ENCODE data around the gene CHRM5. TPM values are rescaled to one million over a fixed set of nuclear protein-coding genes. Genes with fewer than 3 reads are reported as not detected.

The CHRM5 gene
- total and polyA plus RNA-seq, 2 of the 8 experiments (the other 6 are each of a cell fraction or from before 2014, with no cell fraction given), result not detected

DNA sequence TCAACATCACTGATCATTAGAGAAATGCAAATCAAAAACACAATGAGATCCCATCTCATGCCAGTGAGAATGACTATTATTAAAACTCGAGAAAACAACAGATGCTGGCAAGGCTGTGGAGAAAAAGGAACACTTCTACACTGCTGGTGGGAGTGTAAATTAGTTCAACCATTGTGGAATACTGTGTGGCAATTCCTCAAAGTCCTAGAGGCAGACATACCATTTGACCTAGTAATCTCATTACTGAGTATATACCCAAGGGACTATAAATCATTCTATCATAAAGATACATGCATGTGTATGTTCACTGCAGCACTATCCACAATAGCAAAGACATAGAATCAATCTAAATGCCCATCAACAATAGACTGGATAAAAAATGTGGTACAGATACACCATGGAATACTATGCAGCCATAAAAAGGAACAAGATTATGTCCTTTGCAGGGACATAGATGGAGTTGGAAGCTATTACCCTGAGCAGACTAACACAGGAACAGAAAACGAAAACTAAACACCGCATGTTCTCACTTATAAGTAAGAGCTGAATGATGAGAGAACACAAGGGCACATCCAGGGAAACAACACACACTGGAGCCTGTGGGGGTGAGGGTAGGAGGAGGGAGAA is 85.9 kb downstream of the CHRM5 start (continued):
- no peak for TF ChIP-seq YY1 (IDR thresholded peaks at IDR 0.05; ENCODE audit: low read depth, low read length)
- no peak for TF ChIP-seq JUND (IDR thresholded peaks at IDR 0.05; ENCODE audit: low read length)
